ENCODE results near the gene FYCO1.

- TF ChIP-seq TBP (IDR thresholded peaks at IDR 0.05; ENCODE audit: low read depth, low read length) (no peak), CTCF (IDR thresholded peaks at IDR 0.05; ENCODE audit: control extremely low read depth in 1 of 3, insufficient read depth in 1 of 3, low read depth in 1 of 3, low read length in 3 of 3) (no peak), POLR2AphosphoS5 (IDR thresholded peaks at IDR 0.05; ENCODE audit: low read depth, low read length) (no peak), MAX (IDR thresholded peaks at IDR 0.05) (no peak), RNF2 (IDR thresholded peaks at IDR 0.05; ENCODE audit: borderline replicate concordance, low read depth, low read length, missing control alignments, poor library complexity, severe bottlenecking) (no peak), EZH2 (IDR thresholded peaks at IDR 0.05; ENCODE audit: low read depth, low read length, severe bottlenecking) (no peak), SUZ12 (IDR thresholded peaks at IDR 0.05; ENCODE audit: low read length) (no peak), SIRT6 (IDR thresholded peaks at IDR 0.05; ENCODE audit: low read length) (no peak), SIN3A (conservative IDR thresholded peaks at IDR 0.05 in 1 of 2, IDR thresholded peaks at IDR 0.05 in 1 of 2; ENCODE audit: low read depth in 1 of 2, low read length in 2 of 2) (no peak; a peak in 1 of 4 replicates), POLR2A (IDR thresholded peaks at IDR 0.05; ENCODE audit: control extremely low read depth in 1 of 2, low read depth in 2 of 2, low read length in 2 of 2) (no peak)
Observed at GRCh38 chr3:45994419-45995235, 997 bp downstream of the FYCO1 start.
